Left colon (tissue), 2 donors: ENCODE measurements around the gene CASP12. TPM values are rescaled to one million over a fixed set of nuclear protein-coding genes. Genes with fewer than 3 reads are reported as not detected.
A peak's percentile ranks its signal among the peaks of the same experiment; 100 is the strongest.
"Not testable (repeated sequence)": the region's sequence is repeated elsewhere in the genome, so short reads cannot be mapped to it uniquely, and the experiment has no call there.

ENCODE experiments used
- ATAC-seq: fragments of 200-7000 bp; cut with Tn5 transposase; one replicate; pipeline ENCODE4 v1.9.1; 2020; ENCODE audit warnings: mild to moderate bottlenecking, moderate library complexity
- DNase-seq, 2 donors: peaks; one replicate each; pipeline ENCODE4 v3.0.0-alpha.2; 2020
- intact Hi-C, 2 donors: fragments of 100-400 bp; cut with DNase I in 1 of 2; cut with micrococcal nuclease in 1 of 2; formaldehyde crosslinking; loops; one replicate each; pipeline versions ENCODE4 v1.11.2 to v1.14.0; 2022; cut with DNase I, micrococcal nuclease
- long read RNA-seq: library from polyadenylated mRNA; unstranded; transcript quantifications from one replicate; pipeline ENCODE4 v2.0.0, GENCODE V29; 2021
- total RNA-seq, 2 donors: library from RNA; stranded (reverse); fragmentation: NEBNext Ultra II Directional; extraction: Animal tissue kit (Norgen Biotek cat#: 25700); gene quantifications; one replicate each; pipeline ENCODE4 v1.2.1, GENCODE V29; 2021
- donor health status: DM: no; HTN: no; CAD: no.
- donor health status: DM: yes; HTN: yes; CAD: no.

CASP12 gene
- under 1 TPM in 1 of 2 donors, not detected in 1; 0.34 TPM for total RNA-seq
- long read RNA-seq, result 0 reads

DNA sequence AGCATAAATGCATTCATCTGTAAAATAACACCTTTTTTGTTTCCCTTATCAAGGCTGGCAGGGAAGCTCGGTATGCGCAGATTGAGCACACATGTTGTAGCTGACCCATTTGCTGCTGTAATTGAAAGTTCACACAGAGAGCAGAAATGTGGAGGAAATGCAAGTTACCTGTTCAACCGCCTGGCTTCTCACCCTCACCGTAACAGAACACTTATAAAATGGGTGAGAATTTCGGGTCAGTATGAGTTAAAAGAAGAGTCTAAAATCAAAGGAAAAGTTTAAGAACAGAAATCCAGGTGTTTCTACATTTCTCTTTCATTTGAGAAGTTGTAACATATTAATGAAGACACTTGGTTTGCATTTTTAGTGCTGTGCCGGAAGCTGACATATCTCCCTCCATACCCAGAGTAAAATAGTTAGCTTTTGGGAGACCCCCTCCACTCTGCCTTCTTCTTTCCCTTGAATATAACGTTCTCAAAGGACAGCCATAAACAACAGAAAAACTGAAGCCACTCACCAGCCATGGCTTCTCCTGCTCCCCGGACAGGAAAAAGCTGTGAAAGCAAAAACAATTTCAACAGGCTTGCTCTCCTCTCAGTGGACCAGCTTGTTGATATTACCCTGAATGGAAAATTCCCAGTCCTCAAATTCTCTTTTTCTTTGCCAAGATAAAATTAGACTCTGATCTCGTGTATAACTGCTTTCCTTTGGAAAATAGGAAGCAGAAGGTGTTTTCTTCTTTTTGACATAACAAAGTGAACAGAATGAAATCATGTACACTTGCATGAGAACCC is at the start of gene CASP12:
Gene CASP12 (minus strand): TSS at position 570 of the 794 bp plus-strand sequence.
- DNase-seq (no peak), ATAC-seq (no peak)
- intact Hi-C loops, result no loop called here

DNA sequence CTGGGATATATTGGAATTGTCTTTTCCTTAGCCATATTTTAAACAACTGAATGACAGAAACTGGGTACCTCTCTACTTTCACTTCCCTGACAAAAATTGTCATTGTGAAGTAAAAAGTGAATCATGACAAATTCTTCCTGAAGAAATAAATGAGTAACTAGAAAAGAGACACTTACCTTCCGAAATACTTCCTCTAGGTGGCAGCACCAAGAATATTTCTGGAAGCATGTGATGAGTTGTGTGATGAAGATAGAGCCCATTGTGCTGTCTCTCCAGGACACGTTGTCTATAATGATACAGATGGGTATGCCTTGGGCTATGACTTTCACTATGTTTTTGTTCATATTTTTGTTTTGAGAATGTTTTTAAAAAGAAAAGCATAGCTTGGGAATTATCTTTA is 48.6 kb upstream of the CASP12 start:
- DNase-seq (no peak), ATAC-seq (peak; percentile 80)
- intact Hi-C loops, result no loop called here

DNA sequence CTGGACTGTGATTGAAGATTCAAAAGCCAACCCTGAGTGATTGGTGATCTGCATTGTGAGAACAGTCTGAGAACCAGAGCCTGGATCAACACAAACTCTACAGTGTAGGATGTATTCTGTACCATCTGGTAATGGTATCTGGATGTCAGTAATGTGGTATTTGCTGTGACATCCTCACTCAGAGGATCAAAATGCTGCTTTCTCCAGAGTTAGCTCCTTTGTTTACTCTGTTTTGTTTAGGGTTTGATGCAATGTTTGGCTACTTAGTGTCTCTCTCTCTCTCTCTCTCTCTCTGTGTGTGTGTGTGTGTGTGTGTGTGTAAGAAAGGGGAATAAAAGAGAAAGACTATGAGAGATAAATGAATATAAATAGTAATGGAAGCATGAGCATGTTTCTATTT is 45.8 kb upstream of the CASP12 start:
- intact Hi-C loops, result no loop called here
- DNase-seq (no peak), ATAC-seq (no peak)

DNA sequence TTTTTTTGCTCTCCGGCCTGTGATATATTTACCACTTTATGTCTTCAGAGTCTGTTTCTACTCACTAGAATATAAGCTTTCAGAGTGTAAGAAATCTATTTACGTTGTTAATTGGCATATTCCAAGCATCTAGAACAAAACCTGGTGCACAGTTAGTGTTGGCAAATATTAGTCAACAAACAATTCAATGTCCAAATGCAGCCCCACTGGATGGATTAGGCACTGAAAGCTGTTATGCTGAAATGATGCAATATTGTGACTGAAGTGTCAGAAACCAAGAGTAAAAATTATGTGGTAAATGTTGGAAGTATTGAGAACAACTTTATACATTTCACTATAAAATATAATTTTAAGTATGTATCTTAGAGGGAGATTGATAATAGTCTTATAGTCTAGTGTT is 45.3 kb upstream of the CASP12 start:
- intact Hi-C loops, result no loop called here
- DNase-seq, result no peak
- no peak for ATAC-seq

DNA sequence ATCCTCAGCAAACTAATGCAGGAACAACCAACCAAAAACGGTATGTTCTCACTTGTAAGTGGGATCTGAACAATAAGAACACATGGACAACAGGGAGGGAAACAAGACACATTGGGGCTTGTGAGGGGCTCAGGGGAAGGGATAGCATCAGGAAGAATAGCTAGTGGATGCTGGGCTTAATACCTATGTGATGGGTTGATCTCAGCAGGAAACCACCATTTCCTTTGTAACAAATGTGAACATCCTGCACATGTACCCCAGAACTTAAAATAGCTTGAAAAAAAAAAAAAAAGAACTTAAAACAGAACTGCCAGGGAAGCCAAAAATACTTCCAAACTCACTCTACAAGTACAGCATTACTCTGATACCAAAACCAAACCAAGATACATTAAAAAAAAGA is 36.3 kb upstream of the CASP12 start:
- intact Hi-C loops, result no loop called here
- no peak for DNase-seq
- no peak for ATAC-seq

DNA sequence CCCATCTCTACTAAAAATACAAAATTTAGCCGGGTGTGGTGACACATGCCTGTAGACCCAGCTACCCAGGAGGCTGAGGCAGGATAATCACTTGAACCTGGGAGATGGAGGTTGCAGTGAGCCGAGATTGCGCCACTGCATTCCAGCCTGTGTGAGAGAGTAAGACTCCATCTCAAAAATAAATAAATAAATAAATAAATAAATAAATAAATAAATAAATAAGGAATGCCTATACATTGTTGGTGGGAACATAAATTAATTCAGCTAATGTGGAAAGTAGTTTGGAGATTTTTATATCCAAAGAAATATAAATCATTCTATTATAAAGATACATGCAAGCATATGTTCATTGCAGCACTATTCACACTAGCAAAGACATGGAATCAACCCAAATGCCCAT is 35.8 kb upstream of the CASP12 start:
- DNase-seq, ATAC-seq, intact Hi-C loops: not testable (repeated sequence)

DNA sequence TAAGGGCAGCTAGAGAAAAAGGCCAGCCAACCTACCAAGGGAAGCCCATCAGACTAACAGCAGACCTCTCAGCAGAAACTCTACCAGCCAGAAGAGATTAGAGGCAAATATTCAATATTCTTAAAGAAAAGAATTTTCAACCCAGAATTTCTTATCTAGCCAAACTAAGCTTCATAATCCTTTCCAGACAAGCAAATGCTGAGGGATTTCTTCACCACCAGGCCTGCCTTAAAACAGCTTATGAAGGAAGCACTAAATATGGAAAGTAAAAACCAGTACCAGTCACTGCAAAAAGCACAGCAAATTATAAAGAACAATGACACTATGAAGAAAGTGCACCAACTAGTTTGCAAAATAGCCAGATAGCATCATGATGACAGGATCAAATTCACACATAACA is 30.6 kb upstream of the CASP12 start:
- ATAC-seq, result no peak
- intact Hi-C loops, result no loop called here
- no peak for DNase-seq

DNA sequence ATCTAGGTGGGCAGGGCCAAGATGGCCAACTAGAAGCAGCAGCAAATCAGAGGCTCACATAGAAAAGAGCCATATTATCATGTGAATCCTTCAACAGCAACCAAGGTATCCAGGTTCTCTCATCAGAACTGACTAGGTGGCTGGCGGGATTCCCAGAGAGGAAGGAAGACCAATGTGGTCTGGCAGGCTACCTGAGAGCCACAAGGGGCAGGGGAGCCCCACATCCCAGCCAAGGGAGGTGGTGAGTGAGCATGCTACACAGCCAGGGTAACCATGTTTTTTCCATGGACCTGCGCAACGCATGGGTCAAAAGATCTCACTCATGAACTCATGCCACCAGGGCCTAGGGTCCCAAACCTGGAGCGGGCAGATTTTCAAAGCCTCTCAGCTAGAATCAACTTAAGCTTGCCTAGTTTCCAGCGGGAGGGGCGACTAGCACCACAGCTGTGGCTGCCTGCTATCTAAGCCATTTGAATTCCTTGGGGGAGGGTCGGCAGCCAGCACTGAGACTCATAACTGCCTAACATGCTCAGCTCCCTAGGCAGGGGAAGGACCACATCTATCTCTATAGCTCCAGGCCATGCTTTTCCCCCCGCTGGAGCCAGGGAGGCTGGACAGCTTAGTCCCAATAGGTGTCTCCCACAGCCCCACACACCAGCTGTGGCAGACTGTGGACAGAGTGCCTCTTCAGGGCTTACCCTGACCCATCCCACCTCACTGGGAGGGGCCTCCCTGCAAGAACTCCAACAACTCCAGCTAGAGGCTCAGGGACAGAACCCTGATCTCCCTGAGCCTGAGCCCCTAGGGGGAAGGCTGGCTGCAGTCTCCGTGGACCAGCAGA is 28.7 kb upstream of the CASP12 start:
- DNase-seq, result no peak
- intact Hi-C loops, result no loop called here
- ATAC-seq, result no peak

DNA sequence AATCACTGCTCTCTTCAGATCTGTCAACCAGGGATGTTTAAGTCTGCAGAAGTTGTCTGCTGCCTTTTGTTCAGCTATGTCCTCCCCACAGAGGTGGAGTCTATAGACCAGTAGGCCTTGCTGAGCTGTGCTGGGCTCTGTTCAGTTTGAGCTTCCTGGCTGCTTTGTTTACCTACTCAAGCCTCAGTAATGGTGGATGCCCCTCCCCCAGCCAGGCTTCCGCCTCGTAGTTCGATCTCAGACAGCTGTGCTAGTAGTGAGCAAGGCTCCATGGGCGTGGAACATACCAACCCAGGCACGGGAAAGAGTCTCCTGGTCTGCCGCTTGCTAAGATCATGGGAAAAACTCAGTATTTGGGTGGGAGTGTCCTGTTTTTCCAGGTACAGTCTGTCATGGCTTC is 27.6 kb upstream of the CASP12 start:
- intact Hi-C loops, result no loop called here
- ATAC-seq, result no peak
- DNase-seq, result no peak

DNA sequence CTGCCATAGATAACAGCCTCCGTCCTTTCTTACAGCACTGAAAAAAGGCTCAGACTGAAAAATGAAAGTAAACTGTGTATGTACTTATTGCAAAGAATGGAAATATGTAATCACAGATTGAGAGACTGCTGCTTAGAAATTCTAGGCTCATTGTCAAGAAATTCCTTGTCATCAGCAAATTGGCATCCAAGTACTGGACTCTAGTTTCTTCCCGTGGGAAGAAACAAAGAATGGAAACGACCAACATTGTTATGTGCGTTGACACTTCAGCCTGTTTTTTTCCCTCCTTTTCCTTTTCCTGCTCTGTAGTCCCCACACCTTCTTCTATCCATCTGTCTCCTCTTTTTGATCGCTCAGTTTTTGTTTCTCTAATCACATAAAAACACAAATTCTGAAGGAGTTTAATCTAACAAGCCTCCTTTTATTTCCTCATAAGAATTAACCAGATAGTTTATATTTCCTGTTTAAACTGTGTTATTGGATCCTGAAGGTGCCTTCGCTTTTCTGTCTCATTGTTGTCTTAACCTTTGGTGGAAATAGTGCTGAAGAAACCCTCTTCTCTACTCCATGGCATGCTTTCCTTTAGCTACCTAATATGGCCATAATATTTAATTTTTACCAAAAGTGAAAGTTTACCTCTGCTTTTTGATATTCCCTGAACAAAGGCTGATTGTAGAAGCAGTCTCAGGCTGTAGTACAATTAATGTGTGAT is 20.0 kb upstream of the CASP12 start:
- DNase-seq, result no peak
- intact Hi-C loops, result no loop called here
- ATAC-seq, result peak; percentile 85

DNA sequence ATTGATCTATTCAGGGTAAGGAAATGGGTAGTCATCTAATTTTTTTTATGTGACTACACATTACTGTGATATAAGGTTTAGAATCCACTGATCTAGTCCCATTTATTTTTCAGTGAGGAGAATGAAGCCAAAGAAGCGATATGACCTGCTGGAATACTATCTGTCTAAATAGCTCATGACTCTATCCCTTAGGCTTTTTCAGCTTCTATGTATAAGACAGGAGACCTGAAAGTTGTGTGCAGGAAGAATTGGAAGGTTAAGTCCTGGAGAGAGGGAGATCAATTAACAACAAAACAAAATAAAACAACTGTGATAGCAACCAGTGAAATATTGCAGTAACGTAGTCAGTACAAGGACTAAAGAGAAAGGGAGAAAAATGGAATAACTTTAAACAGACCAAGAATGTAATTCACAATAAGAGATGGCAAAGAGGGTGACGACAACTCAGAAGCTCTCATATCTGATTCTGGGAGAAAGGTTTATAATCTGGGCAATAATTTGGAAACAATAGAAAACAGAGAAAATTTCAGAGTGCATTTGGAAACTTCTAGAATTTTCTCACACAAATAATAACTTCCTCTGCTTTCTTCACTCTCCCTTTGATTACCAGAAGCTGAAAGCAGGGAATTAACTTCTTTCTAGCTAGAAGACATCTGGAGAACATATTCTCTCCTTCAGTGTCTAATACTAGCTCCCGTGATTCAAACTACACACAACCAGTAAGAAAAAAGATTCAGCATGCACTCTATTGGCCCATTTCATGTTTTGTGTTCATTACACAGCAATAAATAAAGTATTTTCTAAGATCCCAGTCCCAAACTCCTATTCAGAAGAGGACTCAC is 19.2 kb upstream of the CASP12 start:
- intact Hi-C loops, result no loop called here
- ATAC-seq, result peak; percentile 42
- no peak for DNase-seq

DNA sequence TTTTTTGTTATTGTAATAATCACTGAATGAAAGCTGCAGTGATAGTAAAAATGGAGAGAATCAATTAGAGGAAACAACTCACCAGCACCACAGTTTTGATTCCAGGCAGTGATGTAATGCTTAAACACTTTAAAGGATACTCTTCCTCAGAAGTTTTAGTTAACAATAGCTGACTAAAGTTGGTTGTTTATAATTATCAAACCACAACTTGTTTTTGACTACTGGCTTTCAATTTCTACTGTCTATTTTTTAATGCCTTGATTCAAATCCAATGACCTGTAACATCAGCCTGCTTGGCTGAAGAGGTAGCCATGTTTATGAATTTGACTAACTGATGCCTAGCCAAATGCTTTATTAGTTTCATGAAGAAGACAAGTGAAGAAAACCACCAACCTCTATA is 18.2 kb upstream of the CASP12 start:
- DNase-seq, result no peak
- ATAC-seq, result no peak

DNA sequence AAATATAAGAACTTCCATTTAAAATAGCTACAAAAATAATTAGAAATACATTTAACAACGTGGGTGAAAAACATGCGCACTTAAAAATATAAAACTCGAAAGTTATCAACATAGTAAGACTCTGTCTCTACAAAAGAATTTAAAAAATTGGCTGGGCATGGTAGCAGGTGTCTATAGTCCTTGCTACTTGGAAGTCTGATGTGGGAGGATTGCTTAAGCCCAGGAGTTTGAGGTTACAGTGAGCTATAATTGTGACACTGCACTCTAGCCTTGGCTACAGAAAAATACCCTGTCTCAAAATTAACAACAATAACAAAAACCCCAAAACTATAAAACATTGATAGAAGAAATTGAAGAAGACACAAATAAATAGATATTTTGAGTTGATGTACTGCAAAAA is 13.8 kb upstream of the CASP12 start:
- intact Hi-C loops, result no loop called here

More for the DNA sequence above, 18.2 kb upstream of the CASP12 start:
- intact Hi-C loops, result no loop called here

DNA sequence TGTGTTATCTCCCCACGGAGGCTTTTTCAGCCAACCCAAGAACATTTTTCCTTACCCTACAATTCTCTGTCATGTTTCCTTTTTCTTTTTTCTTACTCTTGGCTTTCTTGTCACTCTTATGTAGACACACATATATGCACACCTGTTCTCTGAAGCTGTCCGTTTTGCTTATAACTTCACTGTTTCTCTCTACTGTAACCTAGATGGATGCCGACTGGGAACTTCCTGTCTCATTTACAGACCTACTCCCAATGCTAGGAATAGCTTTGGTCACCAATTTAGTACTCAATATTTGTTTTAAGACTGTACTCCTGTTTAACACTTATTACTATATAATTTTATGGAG is 9.9 kb upstream of the CASP12 start:
- intact Hi-C loops, result no loop called here
- no peak for DNase-seq

More for the DNA sequence above, 13.8 kb upstream of the CASP12 start:
- DNase-seq (no peak), ATAC-seq (no peak)

DNA sequence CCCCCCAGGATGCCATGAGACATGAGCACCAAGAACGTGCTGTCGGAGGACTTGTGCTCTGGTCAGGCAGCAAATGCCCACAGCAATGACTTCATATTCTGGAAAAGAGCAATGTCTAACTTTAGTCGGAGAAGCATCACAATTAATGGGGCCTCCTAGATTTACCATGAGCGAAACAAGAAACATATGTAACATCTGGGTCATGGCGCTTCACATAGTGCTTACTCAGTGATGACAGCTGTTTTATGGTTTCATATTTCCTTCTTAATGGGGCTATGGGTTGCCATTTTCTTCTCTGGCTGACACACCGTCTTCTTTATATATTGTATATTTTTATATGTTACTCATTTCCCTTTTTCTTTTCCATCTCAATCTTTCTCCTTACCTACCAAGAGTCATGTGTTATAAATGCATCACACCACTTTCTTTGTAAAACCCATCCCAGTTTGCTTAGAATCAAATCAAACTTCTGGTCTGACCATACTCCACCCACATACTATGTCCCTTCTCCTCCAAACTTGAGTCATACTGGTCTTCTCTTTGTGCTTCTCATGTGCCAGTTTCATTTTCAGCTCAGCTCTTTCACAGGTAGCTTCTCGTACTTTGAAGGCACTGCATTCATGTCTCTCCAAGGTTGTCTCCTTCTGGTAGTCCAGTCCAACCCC is 9.4 kb upstream of the CASP12 start:
- intact Hi-C loops, result no loop called here
- DNase-seq, result no peak
- ATAC-seq, result no peak

More for the DNA sequence above, 9.9 kb upstream of the CASP12 start:
- ATAC-seq, result no peak

DNA sequence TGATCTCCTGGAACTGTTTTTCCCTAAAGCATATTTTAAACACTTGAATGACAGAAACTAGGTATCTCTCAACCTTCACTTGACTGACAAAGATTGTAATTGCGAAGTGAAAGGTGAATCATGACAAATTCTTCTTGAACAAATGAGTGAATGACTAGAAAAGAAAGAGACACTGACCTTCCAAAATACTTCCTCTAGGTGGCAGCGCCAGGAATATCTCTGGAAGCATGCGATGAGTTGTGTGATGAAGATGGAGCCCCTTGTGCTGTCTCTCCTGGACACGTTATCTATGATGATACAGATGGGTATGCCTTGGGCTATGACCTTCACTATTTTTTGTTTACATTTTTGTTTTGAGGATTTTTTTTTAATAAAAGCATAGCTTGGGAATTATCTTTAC is 7.0 kb upstream of the CASP12 start:
- DNase-seq, result no peak
- ATAC-seq, result no peak
- intact Hi-C loops, result no loop called here

DNA sequence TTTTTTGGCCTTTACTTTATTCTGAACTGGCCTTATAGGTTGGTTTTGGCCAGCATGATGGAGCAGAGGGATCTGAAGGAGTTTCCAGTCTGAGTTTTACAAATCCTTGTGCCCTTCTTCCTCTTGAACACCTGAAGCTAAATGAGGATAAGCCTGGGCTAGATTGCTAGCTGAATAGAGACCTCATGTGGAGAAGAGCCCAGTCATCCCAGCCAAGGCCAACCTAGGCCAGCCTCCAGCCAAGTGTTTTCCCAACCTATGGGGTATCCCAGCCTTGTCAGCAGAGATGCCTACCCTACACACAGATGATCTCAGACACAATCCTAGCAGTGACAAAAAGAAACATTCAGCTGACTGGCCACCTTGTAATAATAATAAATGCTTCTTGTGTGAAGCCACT is 966 bp upstream of the CASP12 start:
- DNase-seq, result no peak
- intact Hi-C loops, result no loop called here
- ATAC-seq, result no peak

DNA sequence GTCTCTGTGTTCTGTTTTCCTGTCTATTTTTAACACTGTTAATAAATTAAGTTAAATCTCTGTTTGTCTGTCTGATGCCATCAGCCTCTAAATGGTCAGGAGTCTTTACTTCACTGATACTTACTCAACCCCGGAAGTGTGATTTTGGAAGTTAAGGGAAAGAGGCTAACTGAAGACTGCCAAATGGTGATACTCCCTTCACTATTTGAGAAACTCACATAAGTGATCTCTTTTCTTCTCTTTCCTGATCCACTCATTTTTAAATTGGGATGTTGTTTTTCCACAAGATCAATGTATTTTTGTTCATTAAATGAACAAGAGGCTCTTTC is 389 bp upstream of the CASP12 start:
- ATAC-seq, result no peak
- DNase-seq, result no peak
- intact Hi-C loops, result no loop called here
